Measurements from ENCODE around the gene LRRN4CL.

LRRN4CL gene

DNA sequence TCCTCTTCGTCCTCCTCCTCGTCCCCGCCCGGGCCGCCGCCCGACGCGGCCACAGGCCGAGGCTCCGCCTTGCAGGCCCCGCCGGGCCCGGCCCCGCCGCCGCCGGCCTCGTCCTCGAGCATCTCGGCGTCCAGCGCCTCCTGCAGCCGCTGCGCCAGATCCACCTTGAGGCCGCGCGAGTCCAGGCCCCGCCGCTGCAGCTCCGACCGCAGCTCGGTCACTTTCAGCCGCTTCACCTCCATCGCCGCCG lies 37.5 kb upstream of the LRRN4CL start:
- DNase-seq (ENCODE audit: extremely low read depth, low read depth): no peak
- TF ChIP-seq, protein P1, sequence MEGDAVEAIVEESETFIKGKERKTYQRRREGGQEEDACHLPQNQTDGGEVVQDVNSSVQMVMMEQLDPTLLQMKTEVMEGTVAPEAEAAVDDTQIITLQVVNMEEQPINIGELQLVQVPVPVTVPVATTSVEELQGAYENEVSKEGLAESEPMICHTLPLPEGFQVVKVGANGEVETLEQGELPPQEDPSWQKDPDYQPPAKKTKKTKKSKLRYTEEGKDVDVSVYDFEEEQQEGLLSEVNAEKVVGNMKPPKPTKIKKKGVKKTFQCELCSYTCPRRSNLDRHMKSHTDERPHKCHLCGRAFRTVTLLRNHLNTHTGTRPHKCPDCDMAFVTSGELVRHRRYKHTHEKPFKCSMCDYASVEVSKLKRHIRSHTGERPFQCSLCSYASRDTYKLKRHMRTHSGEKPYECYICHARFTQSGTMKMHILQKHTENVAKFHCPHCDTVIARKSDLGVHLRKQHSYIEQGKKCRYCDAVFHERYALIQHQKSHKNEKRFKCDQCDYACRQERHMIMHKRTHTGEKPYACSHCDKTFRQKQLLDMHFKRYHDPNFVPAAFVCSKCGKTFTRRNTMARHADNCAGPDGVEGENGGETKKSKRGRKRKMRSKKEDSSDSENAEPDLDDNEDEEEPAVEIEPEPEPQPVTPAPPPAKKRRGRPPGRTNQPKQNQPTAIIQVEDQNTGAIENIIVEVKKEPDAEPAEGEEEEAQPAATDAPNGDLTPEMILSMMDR (IDR thresholded peaks at IDR 0.05; ENCODE audit: low read depth, low read length, missing control alignments): no peak
- H3K4me3 ChIP-seq (replicated peaks; ENCODE audit: low read depth, low read length): peak overlapping the region; percentile 99

DNA sequence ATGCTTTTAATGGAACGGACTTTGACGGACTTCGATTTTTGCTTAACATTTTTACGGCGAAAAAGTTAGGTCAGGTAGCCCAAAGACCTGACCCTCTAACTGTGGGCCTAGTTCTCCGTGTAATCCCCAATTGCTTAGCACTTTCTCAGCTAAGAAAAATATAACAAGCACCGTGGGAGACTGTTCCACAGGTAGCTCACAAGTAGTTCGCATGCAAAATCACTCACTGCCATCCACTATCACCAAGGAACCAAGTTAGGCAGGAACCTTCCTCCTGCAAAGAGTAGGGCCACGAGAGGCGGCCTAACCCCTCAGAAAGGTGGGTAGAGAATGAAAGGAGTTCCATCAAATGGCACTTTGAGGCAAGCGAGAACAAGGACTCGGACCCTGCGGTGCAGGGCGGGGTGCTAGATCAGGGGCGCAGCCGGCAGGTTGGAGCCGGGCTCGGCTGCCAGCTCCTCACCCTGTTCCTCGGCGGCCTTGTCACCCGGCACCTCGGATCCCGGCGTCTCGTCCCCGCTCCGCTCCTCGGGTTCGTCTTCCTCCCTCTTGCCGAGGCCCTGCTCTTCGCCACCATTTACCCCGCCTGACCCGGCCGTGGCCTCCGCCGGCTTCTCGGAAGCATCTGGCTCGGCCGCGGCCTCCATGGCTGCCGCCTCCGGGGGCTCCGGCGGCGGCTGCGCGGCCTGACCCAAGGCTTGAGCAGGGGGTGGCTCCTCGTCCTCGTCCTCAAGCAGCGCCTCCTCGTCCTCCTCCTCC lies 37.0 kb upstream of the LRRN4CL start:
- TF ChIP-seq, protein P1 (IDR thresholded peaks at IDR 0.05; ENCODE audit: low read depth, low read length, missing control alignments): no peak
- peak overlapping the region; percentile 99 for H3K4me3 ChIP-seq (replicated peaks; ENCODE audit: low read depth, low read length)
- no peak for DNase-seq (ENCODE audit: extremely low read depth, low read depth)

DNA sequence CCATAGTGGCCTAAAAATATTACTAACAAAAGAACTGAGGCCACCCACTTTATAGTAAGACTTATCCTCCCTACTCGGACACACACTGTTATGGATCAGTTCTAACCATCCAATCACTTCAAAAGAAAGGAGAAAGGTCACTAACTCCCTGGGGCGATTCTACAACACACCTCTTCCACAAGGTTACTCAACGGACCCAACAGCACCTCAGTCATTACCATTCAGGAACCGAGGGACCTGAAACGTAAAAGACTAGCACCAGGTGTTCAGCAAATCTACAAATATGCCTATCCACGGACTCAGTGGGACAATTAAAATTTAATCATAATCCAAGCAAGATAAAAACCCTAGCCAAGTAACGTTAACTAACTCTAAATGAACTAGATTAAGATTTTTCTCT lies 36.3 kb upstream of the LRRN4CL start:
- DNase-seq (ENCODE audit: extremely low read depth, low read depth): no peak
- peak overlapping the region; percentile 99 for H3K4me3 ChIP-seq (replicated peaks; ENCODE audit: low read depth, low read length)
- TF ChIP-seq, protein P1 (IDR thresholded peaks at IDR 0.05; ENCODE audit: low read depth, low read length, missing control alignments): no peak

DNA sequence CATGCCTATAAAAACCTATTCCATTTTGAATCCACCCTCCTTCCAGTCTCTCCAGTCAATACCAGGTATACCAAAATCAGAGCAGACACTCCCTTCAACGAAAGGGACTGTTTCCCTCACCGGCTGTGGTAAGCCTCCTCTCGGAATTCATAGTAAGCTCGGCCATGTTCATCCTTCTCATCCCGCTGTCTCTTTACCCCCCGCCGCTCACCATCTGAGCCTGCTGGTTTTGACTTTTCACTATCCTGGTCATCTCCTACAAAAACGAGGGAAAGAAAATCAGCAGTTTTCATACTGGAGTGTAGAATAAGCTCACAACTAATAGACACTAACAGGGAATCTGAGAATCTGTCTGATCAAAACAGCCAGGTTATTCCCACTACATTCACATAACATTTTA lies 34.8 kb upstream of the LRRN4CL start:
- no peak for DNase-seq (ENCODE audit: extremely low read depth, low read depth)
- TF ChIP-seq, protein P1 (IDR thresholded peaks at IDR 0.05; ENCODE audit: low read depth, low read length, missing control alignments): no peak
- peak overlapping the region; percentile 99 for H3K4me3 ChIP-seq (replicated peaks; ENCODE audit: low read depth, low read length)

DNA sequence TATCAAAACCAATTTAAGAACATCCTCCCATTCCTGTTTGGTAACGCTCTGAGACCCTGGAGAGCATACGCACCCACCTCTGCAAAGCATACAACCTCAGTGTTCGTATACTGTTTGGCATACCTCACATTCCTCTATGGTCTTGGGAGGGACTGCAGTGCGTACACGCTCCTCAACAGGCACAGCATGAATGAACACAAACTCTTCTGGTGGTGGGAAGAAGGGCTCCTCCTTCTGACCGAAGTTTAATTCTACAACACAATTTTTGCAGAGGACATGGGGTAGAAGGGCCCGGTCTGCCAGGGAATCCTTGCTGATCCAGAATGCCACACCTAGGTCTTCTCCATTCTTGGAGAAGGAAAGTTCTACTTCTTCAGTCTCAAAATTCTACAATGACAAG lies 32.7 kb upstream of the LRRN4CL start:
- no peak for DNase-seq (ENCODE audit: extremely low read depth, low read depth)
- TF ChIP-seq, protein P1 (IDR thresholded peaks at IDR 0.05; ENCODE audit: low read depth, low read length, missing control alignments): peak; percentile 14
- H3K4me3 ChIP-seq (replicated peaks; ENCODE audit: low read depth, low read length): no peak overlapping the region

DNA sequence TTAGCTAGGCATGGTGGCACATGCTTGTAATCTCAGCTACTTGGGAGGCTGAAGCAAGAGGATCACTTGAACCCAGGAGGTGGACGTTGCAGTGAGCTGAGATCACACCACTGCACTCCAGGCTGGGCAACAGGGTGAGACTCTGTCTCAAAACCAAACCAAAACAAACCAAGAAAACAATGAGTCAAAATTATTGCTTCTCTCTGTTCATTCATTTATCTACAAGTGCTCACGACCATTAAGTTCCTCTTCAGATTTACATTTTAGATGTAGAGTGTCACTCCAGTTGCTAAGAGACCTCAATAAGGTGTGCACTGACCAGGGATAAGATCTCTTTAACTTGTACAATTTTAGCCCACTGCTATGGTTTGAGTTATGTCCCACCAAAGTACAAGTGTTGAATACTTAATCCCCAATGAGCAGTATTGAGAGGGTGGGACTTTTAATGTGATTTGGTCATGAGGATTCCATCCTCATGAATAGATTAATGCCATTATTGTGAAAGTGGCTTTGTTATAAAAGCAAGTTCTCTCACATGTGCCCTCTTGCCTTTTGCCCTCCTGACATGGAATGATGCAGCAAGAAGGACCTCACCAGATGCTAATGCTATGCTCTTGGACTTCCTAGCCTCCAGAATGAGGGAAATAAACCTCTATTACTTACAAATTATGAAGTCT lies 30.1 kb upstream of the LRRN4CL start:
- TF ChIP-seq, protein P1 (IDR thresholded peaks at IDR 0.05; ENCODE audit: low read depth, low read length, missing control alignments): no peak
- no peak for DNase-seq (ENCODE audit: extremely low read depth, low read depth)
- H3K4me3 ChIP-seq (replicated peaks; ENCODE audit: low read depth, low read length): no peak overlapping the region

Data from HFF-Myc (cell line).